Keratinocyte (primary cell): ENCODE results near the gene PRDM1. TPM values are rescaled to one million over a fixed set of nuclear protein-coding genes. Genes with fewer than 3 reads are reported as not detected.

Source experiments
- DNase-seq: peaks from one replicate; pipeline ENCODE4 v3.0.0-alpha.2; 2011; ENCODE audit warnings: low read depth, missing footprints, low spot score
- FAIRE-seq: peaks from 2 replicates; lab custom pipeline; 2011; peaks lifted over from hg19 to GRCh38; lab: Jason Lieb, UNC
- H2AFZ ChIP-seq: 2 replicates; pipeline ENCODE4 v1.6.0; 2012; ENCODE audit warnings: low read length, control low read depth, inconsistent platforms; ENCODE audit not compliant: control insufficient read depth
- H3K27ac ChIP-seq: 2 replicates; pipeline ENCODE4 v1.5.1; 2011; ENCODE audit warnings: low read length; ENCODE audit not compliant: control insufficient read depth, insufficient read depth
- H3K27me3 ChIP-seq: 3 replicates; pipeline ENCODE4 v1.6.0; 2011; ENCODE audit warnings: low read length; ENCODE audit not compliant: control insufficient read depth, insufficient read depth; ENCODE audit errors: extremely low read depth
- H3K36me3 ChIP-seq, 2 experiments: 2 replicates in 1 of 2; 3 replicates in 1 of 2; pipeline ENCODE4 v1.5.1; 2011; ENCODE audit warnings: low read length in 2 of 2, mild to moderate bottlenecking in 1 of 2; ENCODE audit not compliant: control insufficient read depth in 2 of 2, insufficient read depth in 2 of 2; ENCODE audit errors: extremely low read depth in 1 of 2
- H3K4me1 ChIP-seq: 3 replicates; pipeline ENCODE4 v1.5.1; 2011; ENCODE audit warnings: low read length; ENCODE audit not compliant: control insufficient read depth, insufficient read depth; ENCODE audit errors: extremely low read depth
- H3K4me2 ChIP-seq: 3 replicates; pipeline ENCODE4 v1.6.0; 2011; ENCODE audit warnings: low read depth, low read length; ENCODE audit not compliant: control insufficient read depth, insufficient read depth; ENCODE audit errors: extremely low read depth
- H3K4me3 ChIP-seq, 3 experiments: fragments of 200-600 bp in 1 of 3; sonication (generic) in 1 of 3; 2 replicates in 2 of 3; 3 replicates in 1 of 3; pipeline ENCODE4 v1.5.1; 2011 to 2016; ENCODE audit warnings: low read length in 3 of 3, mild to moderate bottlenecking in 3 of 3, control low read depth in 2 of 3, inconsistent platforms in 1 of 3, low read depth in 1 of 3, mixed read lengths in 1 of 3, mixed run types in 1 of 3, moderate library complexity in 1 of 3; ENCODE audit not compliant: control insufficient read depth in 2 of 3, insufficient read depth in 2 of 3; ENCODE audit errors: extremely low read depth in 1 of 3
- H3K79me2 ChIP-seq: 2 replicates; pipeline ENCODE4 v1.6.0; 2012; ENCODE audit warnings: low read length; ENCODE audit not compliant: control insufficient read depth, insufficient read depth
- H3K9ac ChIP-seq: 3 replicates; pipeline ENCODE4 v1.6.0; 2011; ENCODE audit warnings: low read length; ENCODE audit not compliant: control insufficient read depth, insufficient read depth; ENCODE audit errors: extremely low read depth
- H3K9me1 ChIP-seq: 3 replicates; pipeline ENCODE4 v1.6.0; 2011; ENCODE audit warnings: low read length; ENCODE audit not compliant: control insufficient read depth, insufficient read depth; ENCODE audit errors: extremely low read depth
- H3K9me3 ChIP-seq: 2 replicates; pipeline ENCODE4 v1.5.1; 2012; ENCODE audit warnings: low read depth, low read length; ENCODE audit not compliant: control insufficient read depth
- H4K20me1 ChIP-seq: 3 replicates; pipeline ENCODE4 v1.6.0; 2011; ENCODE audit warnings: low read length; ENCODE audit not compliant: control insufficient read depth, insufficient read depth; ENCODE audit errors: extremely low read depth
- CTCF ChIP-seq, 3 experiments: IDR thresholded peaks in 1 of 3; conservative IDR thresholded peaks in 1 of 3; optimal IDR thresholded peaks in 1 of 3; 2 replicates in 2 of 3; 3 replicates in 1 of 3; pipeline versions ENCODE3 to v1.5.1; 2011; ENCODE audit warnings: low read length in 3 of 3, mild to moderate bottlenecking in 3 of 3, moderate library complexity in 2 of 3, control low read depth in 1 of 3, inconsistent platforms in 1 of 3; ENCODE audit not compliant: insufficient read depth in 2 of 3; ENCODE audit errors: extremely low read depth in 1 of 3
- EZH2 ChIP-seq: IDR thresholded peaks from one replicate; pipeline ENCODE4 v1.6.1; 2012; ENCODE audit warnings: inconsistent platforms, mild to moderate bottlenecking, low read length, moderate library complexity
- dilution Hi-C: fragments of 300-500 bp; cut with MboI; formaldehyde crosslinking; loops from one replicate; pipeline ENCODE4 v1.7.0; 2020; ENCODE audit warnings: low sequenced_read_pairs; ENCODE audit not compliant: extremely low pct_ligation_motif_present
- polyA plus RNA-seq, 5 experiments: library from polyadenylated mRNA; depleted of rRNA in 3 of 5; stranded (reverse) in 3 of 5; stranded (forward) in 1 of 5; unstranded in 1 of 5; fragments of >200 nt; gene quantifications; 1 replicate in 1 of 5; 2 replicates in 3 of 5; 3 replicates in 1 of 5; pipeline versions ENCODE4 v1.2.1 to v1.2.3, GENCODE V29; 2011 to 2012; ENCODE audit warnings: missing spikeins in 2 of 5, low read depth in 1 of 5, low replicate concordance in 1 of 5

The PRDM1 gene
- polyA plus RNA-seq, 1 donor (not counting 4 experiments of a cell fraction or from before 2014, with no cell fraction given) = 6.7 TPM

GRCh38 chr6:106056060-106056745 lies 29.9 kb upstream of the PRDM1 start:
- peaks cover 4% of the 10 kb centered on the region for H3K4me1 ChIP-seq
- dilution Hi-C loops = no loop called here
- no peak for TF ChIP-seq EZH2
- no peak for TF ChIP-seq CTCF (optimal IDR thresholded peaks at IDR 0.05 in 1 of 3, IDR thresholded peaks at IDR 0.05 in 1 of 3, conservative IDR thresholded peaks at IDR 0.05 in 1 of 3; ENCODE audit: extremely low read depth in 1 of 3, insufficient read depth in 2 of 3, low read length in 3 of 3)

GRCh38 chr6:106056746-106057390 lies 29.3 kb upstream of the PRDM1 start:
- dilution Hi-C loops = no loop called here
- DNase-seq (no peak), FAIRE-seq (no peak)
- no peak overlapping the region for H3K9ac ChIP-seq
- no peak for TF ChIP-seq CTCF (optimal IDR thresholded peaks at IDR 0.05 in 1 of 3, IDR thresholded peaks at IDR 0.05 in 1 of 3, conservative IDR thresholded peaks at IDR 0.05 in 1 of 3; ENCODE audit: extremely low read depth in 1 of 3, insufficient read depth in 2 of 3, low read length in 3 of 3)
- no peak for TF ChIP-seq EZH2
- H3K9me3 ChIP-seq = no peaks in the 10 kb centered on the region
- H3K36me3 ChIP-seq = no peaks in the 10 kb centered on the region
- no peaks in the 10 kb centered on the region for H3K79me2 ChIP-seq
- no peak overlapping the region for H3K4me2 ChIP-seq
- peaks cover 4% of the 10 kb centered on the region for H3K4me1 ChIP-seq
- no peak overlapping the region for H2AFZ ChIP-seq
- no peaks in the 10 kb centered on the region for H4K20me1 ChIP-seq
- H3K9me1 ChIP-seq = no peaks in the 10 kb centered on the region
- H3K27ac ChIP-seq = no peak overlapping the region
- no peaks in the 10 kb centered on the region for H3K27me3 ChIP-seq
- no peak overlapping the region for H3K4me3 ChIP-seq

More at GRCh38 chr6:106056060-106056745, 29.9 kb upstream of the PRDM1 start:
- DNase-seq (no peak), FAIRE-seq (peak; percentile 49)
- no peaks in the 10 kb centered on the region for H4K20me1 ChIP-seq
- no peaks in the 10 kb centered on the region for H3K36me3 ChIP-seq
- no peak overlapping the region for H3K27ac ChIP-seq
- H3K4me3 ChIP-seq = no peak overlapping the region
- H3K4me2 ChIP-seq = no peak overlapping the region
- no peak overlapping the region for H2AFZ ChIP-seq
- H3K27me3 ChIP-seq = no peaks in the 10 kb centered on the region
- no peaks in the 10 kb centered on the region for H3K9me3 ChIP-seq
- H3K9me1 ChIP-seq = no peaks in the 10 kb centered on the region
- H3K79me2 ChIP-seq = no peaks in the 10 kb centered on the region
- no peak overlapping the region for H3K9ac ChIP-seq
